PFSK-1 (cell line): ENCODE data around the gene HAPLN2.

ENCODE experiments used
- FOXP2 ChIP-seq: optimal IDR thresholded peaks from 2 replicates; pipeline ENCODE3; 2011; ENCODE audit warnings: borderline replicate concordance, control low read depth, inconsistent platforms; ENCODE audit not compliant: insufficient read depth; ENCODE audit errors: extremely low read length, extremely low read depth
- POLR2AphosphoS5 ChIP-seq: IDR thresholded peaks from 2 replicates; pipeline ENCODE4 v1.6.1; 2012; ENCODE audit warnings: low read depth, mild to moderate bottlenecking, control low read depth, low read length, moderate library complexity
- REST ChIP-seq, 2 experiments: IDR thresholded peaks; 2 replicates each; pipeline versions ENCODE4 v1.6.1 to v1.8.0; 2011 to 2012; ENCODE audit warnings: low read depth in 2 of 2, low read length in 2 of 2, control low read depth in 1 of 2, inconsistent platforms in 1 of 2, mild to moderate bottlenecking in 1 of 2, moderate library complexity in 1 of 2; ENCODE audit not compliant: insufficient read depth in 1 of 2
- SIN3A ChIP-seq: IDR thresholded peaks from 2 replicates; pipeline ENCODE4 v1.6.1; 2012; ENCODE audit warnings: mild to moderate bottlenecking, low read length, moderate library complexity, borderline replicate concordance; ENCODE audit not compliant: insufficient read depth
- TAF1 ChIP-seq: IDR thresholded peaks from 2 replicates; pipeline ENCODE4 v1.6.1; 2012; ENCODE audit warnings: low read length, control low read depth, borderline replicate concordance; ENCODE audit not compliant: insufficient read depth

Gene HAPLN2

GRCh38 chr1:156574039-156574633 lies 45.1 kb upstream of the HAPLN2 start:
- TF ChIP-seq POLR2AphosphoS5: no peak
- TF ChIP-seq FOXP2: no peak
- TF ChIP-seq REST (IDR thresholded peaks at IDR 0.05; ENCODE audit: insufficient read depth in 1 of 2, low read depth in 2 of 2, low read length in 2 of 2): no peak
- no peak for TF ChIP-seq SIN3A
- no peak for TF ChIP-seq TAF1

- TF ChIP-seq POLR2AphosphoS5: no peak
- no peak for TF ChIP-seq FOXP2
- TF ChIP-seq SIN3A: no peak
- TF ChIP-seq REST (IDR thresholded peaks at IDR 0.05; ENCODE audit: insufficient read depth in 1 of 2, low read depth in 2 of 2, low read length in 2 of 2): no peak
- no peak for TF ChIP-seq TAF1
Measured at GRCh38 chr1:156577550-156577949, 41.7 kb upstream of the HAPLN2 start.

GRCh38 chr1:156578055-156578454 lies 41.2 kb upstream of the HAPLN2 start:
- TF ChIP-seq SIN3A: no peak
- no peak for TF ChIP-seq REST (IDR thresholded peaks at IDR 0.05; ENCODE audit: insufficient read depth in 1 of 2, low read depth in 2 of 2, low read length in 2 of 2)
- TF ChIP-seq FOXP2: no peak
- TF ChIP-seq POLR2AphosphoS5: no peak
- no peak for TF ChIP-seq TAF1

- no peak for TF ChIP-seq SIN3A
Measured at GRCh38 chr1:156579472-156579871, 39.7 kb upstream of the HAPLN2 start, which contains the start of gene TTC24. Gene TTC24, plus strand, starts transcription at chr1:156579723. Its CDS starts 1,642 bp downstream, at chr1:156581365.

- TF ChIP-seq FOXP2 (no peak), REST (IDR thresholded peaks at IDR 0.05; ENCODE audit: insufficient read depth in 1 of 2, low read depth in 2 of 2, low read length in 2 of 2) (no peak), TAF1 (no peak), POLR2AphosphoS5 (no peak), SIN3A (no peak)
Measured at GRCh38 chr1:156581661-156582387, 37.4 kb upstream of the HAPLN2 start.
